ENCODE results near the gene TNK2.
"Not testable (repeated sequence)": the region's sequence is repeated elsewhere in the genome, so short reads cannot be mapped to it uniquely, and the experiment has no call there.

Gene TNK2

GRCh38 chr3:195916991-195917390, 8.6 kb upstream of the TNK2 start:
- no peak for DNase-seq (ENCODE audit: low read depth, low spot score)

GRCh38 chr3:195916291-195916690, 7.9 kb upstream of the TNK2 start:
- no peak for DNase-seq (ENCODE audit: low read depth, low spot score)

DNA sequence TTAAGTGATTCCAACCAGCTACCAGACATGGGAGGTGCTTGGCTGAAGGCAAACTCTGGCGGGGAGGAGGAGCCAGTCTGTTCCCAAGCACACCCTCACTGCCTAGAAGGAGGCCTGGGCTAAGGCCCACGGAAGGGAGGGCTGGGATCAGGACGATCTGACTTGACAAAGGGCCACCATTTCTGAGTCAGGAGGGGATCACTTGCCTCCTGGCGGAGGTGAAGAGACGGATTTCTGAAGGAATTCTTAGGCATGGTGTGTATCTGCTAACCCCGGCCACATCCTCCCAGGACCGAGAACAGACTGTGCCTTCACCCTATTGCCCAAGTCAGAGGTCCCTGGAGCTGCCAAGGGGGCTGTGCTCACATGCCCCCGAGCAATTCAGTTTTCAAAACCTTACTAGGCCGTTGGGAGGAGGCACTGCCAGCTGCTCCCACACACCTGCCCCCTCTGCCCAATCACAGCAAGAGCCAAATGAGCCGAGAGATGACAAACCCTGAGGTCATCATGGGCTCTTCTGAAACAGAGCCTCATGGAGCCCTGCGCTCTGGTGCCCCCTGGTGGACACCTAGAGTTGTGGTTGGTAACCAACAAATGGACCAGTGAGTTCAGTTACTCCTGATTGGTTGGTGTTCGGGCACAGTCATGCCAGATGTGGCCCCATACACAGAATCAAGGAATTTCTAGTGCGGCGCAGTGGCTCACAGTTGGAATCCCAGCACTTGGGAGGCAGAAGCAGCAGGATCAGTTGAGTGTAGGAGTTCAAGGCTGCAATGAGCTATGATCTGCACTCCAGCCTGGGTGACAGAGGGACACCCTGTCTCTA, 6.5 kb upstream of the TNK2 start:
- DNase-seq (ENCODE audit: low read depth, low spot score), result peak; percentile 97

- DNase-seq (ENCODE audit: low read depth, low spot score), result not testable (repeated sequence)
These were observed 5.8 kb upstream of the TNK2 start for GRCh38 chr3:195914146-195914545.

DNA sequence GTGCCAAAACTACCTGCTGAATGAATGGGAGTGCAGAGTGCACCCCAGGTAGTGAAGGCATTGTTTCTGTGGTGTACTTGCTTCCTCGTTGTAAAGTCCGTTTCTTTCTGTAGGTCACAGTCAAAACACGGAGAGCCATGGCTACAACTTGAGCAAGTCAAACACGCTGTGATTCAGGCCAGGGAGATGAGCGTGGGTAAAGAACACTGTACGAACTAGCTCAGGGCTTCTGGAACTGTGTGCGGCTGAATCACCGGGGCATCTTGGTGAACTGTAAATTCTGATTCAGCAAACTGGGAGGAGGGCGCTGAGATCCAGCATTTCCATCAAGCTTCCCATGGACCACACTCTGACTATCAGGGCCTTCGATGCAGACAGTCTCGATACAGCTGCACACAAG, 5.0 kb upstream of the TNK2 start:
- DNase-seq (ENCODE audit: low read depth, low spot score), result no peak

DNA sequence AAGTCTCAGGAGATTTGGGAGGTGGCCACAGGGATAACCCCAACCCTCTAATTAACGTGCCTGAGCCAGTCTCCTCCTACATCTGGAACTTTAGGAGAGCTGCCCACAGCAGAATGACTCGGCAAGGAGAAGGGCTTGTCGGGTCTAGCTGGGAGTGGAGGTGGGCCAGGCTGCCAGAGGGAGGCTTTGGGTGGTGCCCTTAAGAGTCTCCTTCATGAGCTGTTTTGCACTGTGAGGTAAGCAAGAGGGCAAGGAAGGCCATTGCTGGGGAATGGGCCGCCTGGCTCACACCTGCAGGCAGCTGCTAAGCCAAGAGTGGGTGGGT, 3.6 kb upstream of the TNK2 start:
- peak; percentile 55 for DNase-seq (ENCODE audit: low read depth, low spot score)

GRCh38 chr3:195911041-195911945, 2.9 kb upstream of the TNK2 start:
- DNase-seq (ENCODE audit: low read depth, low spot score), result no peak

DNA sequence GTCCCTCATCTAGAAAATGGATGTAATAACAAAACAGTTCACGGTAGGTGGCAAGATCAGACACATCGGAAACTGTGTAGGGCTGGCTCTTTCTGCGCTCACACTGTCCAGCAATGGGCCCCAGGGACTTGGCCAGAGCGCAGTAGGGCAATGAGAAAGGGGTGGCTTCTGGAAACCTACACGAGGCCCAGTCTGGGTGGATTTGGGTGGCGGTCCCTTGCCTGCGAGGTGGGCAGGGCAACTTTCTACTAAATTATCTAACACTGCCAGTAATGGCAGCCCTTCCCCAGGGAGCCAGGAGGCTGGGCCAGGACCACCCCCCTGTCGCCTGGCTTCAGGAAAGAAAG, 2.1 kb upstream of the TNK2 start:
- no peak for DNase-seq (ENCODE audit: low read depth, low spot score)

- DNase-seq (ENCODE audit: low read depth, low spot score), result peak; percentile 94
These were observed 1.5 kb upstream of the TNK2 start for GRCh38 chr3:195909644-195910498.

GRCh38 chr3:195908694-195909581, 587 bp upstream of the TNK2 start:
- no peak for DNase-seq (ENCODE audit: low read depth, low spot score)

DNA sequence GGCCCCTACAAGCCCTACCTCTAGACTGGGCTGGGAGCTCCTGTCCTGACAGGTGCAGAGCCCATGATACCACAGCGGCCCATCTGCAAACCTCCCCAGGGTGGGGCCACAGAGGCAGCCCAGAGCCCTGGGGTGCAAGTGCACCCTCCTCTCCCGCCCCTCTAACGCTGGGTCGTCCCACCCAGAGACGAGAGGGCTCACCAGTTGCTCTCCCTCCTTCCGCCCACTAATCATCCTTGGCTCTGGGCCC, 742 bp downstream of the TNK2 start:
- no peak for DNase-seq (ENCODE audit: low read depth, low spot score)

GRCh38 chr3:195906865-195907683, 1.3 kb downstream of the TNK2 start:
- peak; percentile 66 for DNase-seq (ENCODE audit: low read depth, low spot score)

DNA sequence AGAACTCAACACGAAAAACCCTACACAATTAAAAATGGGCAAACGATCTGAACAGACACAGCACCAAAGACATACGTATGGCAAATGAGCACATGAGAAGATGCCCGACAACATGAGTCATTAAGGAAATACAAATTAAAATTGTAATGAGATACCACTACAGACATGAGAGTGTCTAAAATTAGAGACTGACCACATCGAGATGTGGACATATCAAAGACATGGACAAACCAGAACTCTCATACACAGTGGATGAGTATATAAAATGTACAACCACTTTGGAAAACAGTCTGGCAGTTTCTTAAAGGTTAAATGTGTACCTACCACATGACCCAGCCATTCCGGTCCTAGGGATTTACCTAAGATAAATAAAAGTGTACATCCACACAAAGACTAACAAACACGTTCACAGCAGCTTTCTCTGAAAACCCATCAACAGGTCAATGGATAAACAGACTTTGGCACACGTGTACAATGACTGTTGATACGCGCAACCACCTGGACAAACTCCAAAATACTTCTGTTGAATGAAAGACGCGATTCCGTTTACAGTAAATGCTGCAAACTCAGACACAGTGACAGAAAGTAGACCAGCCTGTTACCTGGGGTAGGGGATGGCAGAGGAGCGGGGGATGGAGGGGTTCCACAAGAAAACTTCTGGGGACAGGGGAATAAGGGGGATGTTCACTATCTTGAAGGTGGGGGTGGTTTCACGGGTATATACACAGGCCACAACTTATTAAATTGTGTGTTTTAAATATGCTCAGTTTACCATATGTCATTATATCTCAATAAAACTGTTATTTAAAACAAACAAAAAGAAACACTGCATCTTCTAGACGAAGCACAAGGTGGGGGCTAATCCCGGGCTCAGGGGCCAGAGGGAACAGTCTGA, 2.1 kb downstream of the TNK2 start:
- no peak for DNase-seq (ENCODE audit: low read depth, low spot score)

- DNase-seq (ENCODE audit: low read depth, low spot score), result no peak
These were observed 4.0 kb downstream of the TNK2 start for GRCh38 chr3:195904368-195904767.

- no peak for DNase-seq (ENCODE audit: low read depth, low spot score)
These were observed 4.4 kb downstream of the TNK2 start for GRCh38 chr3:195903950-195904290.

DNA sequence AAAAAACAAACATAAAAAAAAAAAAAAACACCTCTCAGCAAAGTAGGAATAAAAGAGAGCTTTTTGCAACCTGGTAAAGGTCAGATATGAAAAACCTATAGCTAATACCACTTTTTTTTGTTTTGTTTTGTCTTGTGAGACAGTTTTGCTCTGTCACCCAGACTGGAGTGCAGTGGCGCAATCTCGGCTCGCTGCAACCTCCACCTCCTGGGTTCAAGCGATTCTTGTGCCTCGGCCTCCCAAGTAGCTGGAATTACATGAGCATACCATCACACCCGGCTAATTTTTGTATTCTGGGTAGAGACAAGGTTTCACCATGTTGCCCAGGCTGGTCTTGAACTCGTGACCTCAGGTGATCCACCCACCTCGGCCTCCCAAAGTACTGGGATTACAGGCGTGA, 5.7 kb downstream of the TNK2 start:
- not testable (repeated sequence) for DNase-seq (ENCODE audit: low read depth, low spot score)

DNA sequence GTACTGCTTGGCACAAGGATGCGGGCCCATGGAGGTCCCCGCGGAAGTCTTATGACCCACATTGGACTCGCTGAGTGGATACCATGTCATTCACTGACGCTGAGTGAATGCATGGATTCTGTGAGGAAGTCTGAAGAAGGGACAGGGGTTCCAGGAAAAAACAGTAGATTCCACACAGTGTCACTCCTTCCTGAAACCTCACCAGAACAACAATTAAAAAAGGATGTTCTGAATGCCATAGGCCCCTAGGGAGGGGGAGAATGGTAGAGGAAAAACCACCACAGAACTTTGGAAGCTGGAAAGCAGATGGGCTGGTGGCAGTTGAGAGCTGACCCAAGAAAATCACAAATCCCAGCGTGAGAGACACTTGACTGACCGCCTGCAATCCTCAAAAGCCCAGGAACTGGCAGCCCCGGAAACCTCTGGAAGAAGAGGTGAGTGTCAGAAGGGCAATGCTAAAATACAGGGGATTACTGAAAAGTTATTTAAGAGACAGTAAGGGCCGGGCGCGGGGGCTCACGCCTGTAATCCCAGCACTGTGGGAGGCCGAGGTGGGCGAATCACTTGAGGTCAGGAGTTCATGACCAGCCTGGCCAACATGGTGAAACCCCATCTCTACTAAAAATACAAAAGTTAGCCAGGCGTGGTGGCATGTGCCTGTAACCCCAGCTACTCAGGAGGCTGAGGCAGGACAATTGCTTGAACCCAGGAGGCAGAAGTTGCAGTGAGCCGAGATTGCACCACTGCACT, 6.3 kb downstream of the TNK2 start:
- DNase-seq (ENCODE audit: low read depth, low spot score), result not testable (repeated sequence)

- DNase-seq (ENCODE audit: low read depth, low spot score), result no peak
These were observed 7.7 kb downstream of the TNK2 start for GRCh38 chr3:195900436-195901355.
